ENCODE measurements around the gene TBC1D2. TPM values are rescaled to one million over a fixed set of nuclear protein-coding genes. Genes with fewer than 3 reads are reported as not detected.

The TBC1D2 gene
- 2.4 and 4.0 TPM in 2 replicates for total RNA-seq

GRCh38 chr9:98255578-98256296 is at the start of gene TBC1D2:
TSS of gene TBC1D2 (minus strand) at chr9:98255649. CDS start at chr9:98255541, 108 bp downstream.

GRCh38 chr9:98192503-98193335 is 62.7 kb downstream of the TBC1D2 start, which contains the start of gene CORO2A:
TSS of gene CORO2A (minus strand) at chr9:98192637. CDS start at chr9:98157660, 34,977 bp downstream.

Other genes with a start within 250 kb of the TBC1D2 start
- 83.4 and 111 TPM in 2 replicates for gene NANS, start 198.9 kb downstream of the TBC1D2 start, total RNA-seq
- gene TRIM14, start 136.4 kb downstream of the TBC1D2 start, total RNA-seq = 1.8 and 2.8 TPM in 2 replicates
- 0.76 and 2.6 TPM in 2 replicates for gene CORO2A, start 63.0 kb downstream of the TBC1D2 start, total RNA-seq

Measured in bladder microvascular endothelial cell (primary cell).